Activated CD8-positive, alpha-beta memory T cell treated with anti-CD3 and anti-CD28 coated beads, Interleukin-2, amount 50 U/mL, for 24 hours (primary cell): ENCODE data around the gene EMID1.

ENCODE experiments used
- DNase-seq: peaks from one replicate; pipeline ENCODE4 v3.0.0-alpha.2; 2020; ENCODE audit errors: extremely low read depth

Gene EMID1

GRCh38 chr22:29205594-29206371 is at the start of gene EMID1:
TSS of gene EMID1 (plus strand) at chr22:29205896. CDS start at chr22:29206039, 143 bp downstream.
- no peak for DNase-seq

DNA sequence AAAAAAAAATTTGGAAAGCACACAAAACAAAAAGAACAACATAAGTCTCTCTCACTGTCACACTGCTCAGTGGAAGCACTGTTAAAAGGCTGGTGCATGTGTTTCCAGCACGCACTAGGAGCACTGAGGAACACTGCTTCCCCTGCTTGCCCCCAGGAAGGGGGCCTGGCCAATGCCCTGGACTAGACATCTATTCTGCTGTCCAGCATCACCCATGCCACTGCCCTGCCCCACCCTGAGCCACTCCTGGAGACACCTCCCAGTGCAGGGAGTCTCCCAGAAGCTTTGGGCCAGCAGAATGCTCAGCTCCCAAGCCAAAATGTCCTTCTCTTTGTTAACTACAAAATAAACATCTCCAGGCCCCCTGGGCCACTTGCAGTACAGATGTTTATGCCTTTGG is 49.7 kb upstream of the EMID1 start:
- DNase-seq = no peak

DNA sequence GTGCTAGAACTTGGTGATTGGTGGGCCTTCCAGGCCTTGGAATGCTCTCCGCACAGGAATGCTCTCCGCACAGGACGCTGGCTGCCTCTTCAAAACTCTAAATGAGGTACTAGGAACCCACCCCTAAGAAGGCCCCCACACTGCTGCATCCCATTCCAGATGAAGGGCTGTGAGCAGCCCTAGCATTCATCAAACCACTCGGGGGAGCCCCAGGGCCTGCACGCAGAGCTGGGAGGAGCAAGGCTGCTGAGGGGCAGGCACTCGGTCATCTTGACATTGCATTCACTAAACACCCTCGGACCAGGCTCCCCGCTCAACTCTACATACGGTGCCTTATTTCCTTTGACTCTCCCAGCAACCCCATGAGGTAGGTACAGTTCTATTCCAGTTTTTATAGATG is 49.2 kb upstream of the EMID1 start:
- DNase-seq = no peak

GRCh38 chr22:29157759-29158535 is 47.7 kb upstream of the EMID1 start:
- no peak for DNase-seq

GRCh38 chr22:29158546-29158945 is 47.1 kb upstream of the EMID1 start:
- no peak for DNase-seq

DNA sequence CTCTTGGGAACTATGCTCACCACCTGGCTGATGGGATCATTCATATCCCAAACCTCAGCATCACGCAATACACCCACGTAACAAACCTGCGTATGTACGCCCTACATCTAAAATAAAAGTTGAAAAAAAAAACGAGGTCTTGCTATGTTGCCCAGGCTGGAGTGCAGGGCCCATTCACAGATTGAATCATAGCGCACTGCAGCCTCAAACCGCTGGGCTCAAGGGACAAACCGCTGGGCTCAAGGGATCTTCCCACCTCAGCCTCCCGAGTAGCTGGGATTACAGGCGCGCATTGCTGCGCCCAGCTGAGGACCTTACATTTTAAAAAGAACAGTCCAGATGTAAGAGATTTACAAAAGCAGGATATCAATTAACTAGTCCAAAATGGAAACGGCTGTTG is 41.9 kb upstream of the EMID1 start:
- no peak for DNase-seq

- DNase-seq = no peak
These were observed 40.2 kb upstream of the EMID1 start for GRCh38 chr22:29165321-29166060.

DNA sequence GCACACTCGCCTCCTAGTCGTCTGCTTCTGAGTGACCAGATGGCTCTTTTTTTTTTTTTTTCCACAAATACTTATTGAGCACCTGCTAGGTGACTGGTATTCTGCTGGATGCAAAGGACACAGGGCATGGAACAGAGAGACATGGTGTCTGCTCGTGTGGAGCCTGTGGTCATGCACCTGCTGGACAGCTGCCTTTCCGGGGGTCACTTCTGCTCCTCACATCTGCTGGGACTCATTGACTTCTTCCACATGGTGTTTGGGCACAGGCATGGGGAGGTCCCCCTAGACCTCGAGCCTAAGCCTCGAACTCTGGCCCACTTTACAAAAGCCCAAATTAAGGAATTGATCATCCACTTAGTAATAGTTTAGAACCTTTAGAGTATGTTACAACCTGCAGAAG is 39.5 kb upstream of the EMID1 start:
- no peak for DNase-seq

DNA sequence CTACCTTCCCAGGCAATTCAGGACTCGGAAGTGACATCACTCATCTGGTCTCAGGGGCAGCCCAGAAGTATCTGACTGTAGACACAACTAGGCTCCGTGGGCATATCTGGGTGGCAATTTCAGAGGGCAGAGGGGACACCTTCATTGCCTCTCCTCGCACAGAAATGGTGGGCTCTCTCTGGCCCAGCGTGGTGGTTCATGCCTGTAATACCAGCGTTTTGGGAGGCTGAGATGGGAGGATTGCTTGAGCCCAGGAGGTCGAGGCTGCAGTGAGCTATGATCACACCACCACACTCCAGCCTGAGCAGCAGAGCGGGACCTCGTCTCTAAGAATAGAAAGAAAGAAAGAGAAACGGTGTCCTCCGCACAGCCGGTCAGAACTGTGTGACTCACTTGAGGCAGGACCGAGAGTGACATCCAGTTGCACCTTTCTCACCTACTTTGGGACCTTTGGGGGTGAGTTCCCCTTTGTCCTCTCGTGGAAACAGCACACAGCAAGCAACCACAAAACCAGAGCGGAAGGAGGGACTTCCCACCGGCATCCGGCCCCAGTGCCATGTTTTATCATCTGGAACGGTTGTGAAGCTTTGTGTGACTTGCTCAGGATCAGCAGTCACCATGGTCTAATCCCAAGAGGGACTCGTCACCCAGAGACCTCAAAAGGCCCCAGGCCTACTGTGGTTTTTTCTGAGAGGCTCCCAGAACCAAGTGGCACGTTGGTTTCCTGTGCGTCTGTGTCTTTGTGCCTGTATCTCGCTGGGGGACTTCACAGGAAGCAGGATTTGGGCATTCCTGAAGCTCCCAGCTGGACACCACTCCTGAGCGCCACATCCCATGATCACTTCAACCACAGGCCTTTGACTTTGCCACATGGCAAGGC is 38.4 kb upstream of the EMID1 start:
- DNase-seq = peak; percentile 18

GRCh38 chr22:29171721-29172120 is 34.0 kb upstream of the EMID1 start:
- no peak for DNase-seq

- DNase-seq = no peak
These were observed 33.5 kb upstream of the EMID1 start for GRCh38 chr22:29172216-29172615.

DNA sequence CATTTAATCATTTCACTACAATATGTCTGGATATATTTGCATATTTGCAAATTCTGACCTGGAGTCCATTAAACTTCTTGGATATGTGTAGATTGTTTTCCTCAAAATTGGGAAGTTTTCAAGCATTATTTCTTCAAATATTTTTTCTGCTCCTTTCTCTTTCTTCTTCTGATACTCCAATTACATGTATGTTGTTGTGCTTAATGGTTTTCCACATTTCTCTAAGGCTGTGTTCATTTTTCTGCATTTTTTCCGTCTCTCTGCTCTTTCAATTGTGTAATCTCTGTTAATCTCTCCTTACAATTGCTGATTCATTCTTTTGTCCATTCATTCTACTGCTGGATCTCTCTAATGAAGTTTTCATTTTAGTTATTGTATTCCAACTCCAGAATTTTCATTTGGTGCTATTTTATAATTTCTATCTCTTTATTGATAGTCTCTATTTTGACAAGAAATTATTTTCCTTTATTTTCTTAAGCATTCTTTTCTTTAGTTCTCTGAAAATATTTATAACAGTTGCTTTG is 30.3 kb upstream of the EMID1 start:
- no peak for DNase-seq

- no peak for DNase-seq
These were observed 21.5 kb upstream of the EMID1 start for GRCh38 chr22:29183971-29184848.

- DNase-seq = no peak
These were observed 20.7 kb upstream of the EMID1 start for GRCh38 chr22:29184849-29185490.

GRCh38 chr22:29186302-29186701 is 19.4 kb upstream of the EMID1 start:
- DNase-seq = no peak

GRCh38 chr22:29187831-29188230 is 17.9 kb upstream of the EMID1 start:
- no peak for DNase-seq

DNA sequence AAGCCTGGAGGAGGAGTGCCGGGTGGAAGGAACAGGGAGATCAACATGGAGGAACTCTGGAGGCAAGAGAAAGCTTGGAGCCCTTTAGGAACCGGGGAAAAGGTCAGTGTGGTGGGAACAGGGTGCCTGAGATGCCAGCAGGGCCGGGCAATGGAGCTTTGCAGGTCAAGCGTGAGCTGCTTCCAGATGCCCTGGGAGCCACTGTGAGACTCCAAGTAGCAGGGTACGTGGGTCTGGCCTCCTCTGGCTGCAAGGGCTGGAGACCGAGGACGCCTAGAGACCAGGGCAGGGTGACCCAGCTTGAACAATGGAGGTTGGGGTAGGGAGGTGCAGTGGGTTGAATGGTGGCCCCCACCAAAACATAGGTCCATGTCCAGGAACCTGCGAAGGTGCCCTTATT is 15.6 kb upstream of the EMID1 start:
- DNase-seq = no peak

DNA sequence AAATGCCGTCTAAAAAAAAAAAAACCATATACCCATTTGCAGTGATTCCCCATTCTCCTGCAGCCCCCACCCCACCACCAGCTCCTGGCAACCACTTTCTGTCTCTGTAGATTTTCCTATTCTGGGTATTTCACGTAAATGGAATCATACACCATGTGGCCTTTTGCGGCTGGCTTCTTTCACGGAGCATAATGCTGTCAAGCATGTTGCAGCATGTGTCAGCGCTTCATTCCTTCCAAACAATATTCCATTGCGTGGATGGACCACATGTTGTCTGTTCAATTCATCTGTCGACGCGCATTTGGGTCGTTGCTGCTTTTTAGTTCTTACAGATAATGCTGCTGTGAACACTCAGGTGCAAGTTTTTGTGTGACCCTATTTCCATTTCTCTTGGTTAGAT is 14.8 kb upstream of the EMID1 start:
- no peak for DNase-seq

DNA sequence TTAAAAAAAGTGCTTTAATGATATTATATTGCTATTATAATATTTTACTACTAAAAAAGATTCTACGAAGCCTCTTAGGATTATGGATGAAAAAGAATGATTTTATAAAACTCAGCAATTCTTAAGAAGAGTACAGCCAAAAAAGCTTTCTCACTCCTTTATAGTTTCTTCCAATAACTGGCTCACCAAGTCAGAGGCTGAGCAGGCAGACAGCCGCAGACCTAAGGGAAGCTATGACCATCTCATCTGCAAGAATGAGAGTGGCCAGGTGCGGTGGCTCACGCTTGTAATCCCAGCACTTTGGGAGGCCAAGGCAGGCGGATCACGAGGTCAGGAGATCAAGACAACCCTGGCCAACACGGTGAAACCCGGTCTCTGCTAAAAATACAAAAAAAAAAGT is 12.7 kb upstream of the EMID1 start:
- DNase-seq = no peak

DNA sequence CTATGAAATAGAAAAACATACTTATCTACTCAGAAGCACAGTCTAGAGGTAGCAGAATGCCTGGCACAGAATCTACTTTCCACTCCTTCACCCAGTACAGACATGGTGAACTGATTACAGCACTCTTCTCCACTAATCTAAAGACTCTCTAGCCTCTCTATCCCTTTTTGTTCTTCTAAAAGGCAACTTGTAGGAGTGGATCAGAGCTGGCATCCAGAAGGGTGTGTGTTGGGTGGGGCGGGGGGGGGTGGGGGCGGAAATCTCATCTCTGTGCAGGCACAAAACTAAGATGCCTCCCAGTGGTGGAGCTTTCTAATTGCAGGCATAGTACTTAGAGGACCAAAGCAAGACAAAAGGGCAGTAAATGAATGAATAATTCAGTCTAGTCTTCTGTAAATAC is 11.5 kb upstream of the EMID1 start:
- no peak for DNase-seq
